NCI-H2081 treated with DMSO at 0.1 percent for 48 hours (cell line): ENCODE data around the gene TMEM9.

Source experiments
- DNase-seq: peaks from one replicate; lab custom pipeline; 2025; lab: John Stamatoyannopoulos, UW

The TMEM9 gene

GRCh38 chr1:201145132-201145531, 9.1 kb downstream of the TMEM9 start:
- no peak for DNase-seq

GRCh38 chr1:201144701-201145100, 9.6 kb downstream of the TMEM9 start:
- DNase-seq, result no peak

GRCh38 chr1:201143726-201144635, 10.3 kb downstream of the TMEM9 start:
- no peak for DNase-seq

GRCh38 chr1:201142849-201143725, 11.2 kb downstream of the TMEM9 start:
- DNase-seq, result no peak

GRCh38 chr1:201142011-201142848, 12.0 kb downstream of the TMEM9 start:
- no peak for DNase-seq

GRCh38 chr1:201141418-201141817, 12.9 kb downstream of the TMEM9 start:
- no peak for DNase-seq

GRCh38 chr1:201140941-201141260, 13.4 kb downstream of the TMEM9 start:
- DNase-seq, result no peak

- no peak for DNase-seq
Measured at GRCh38 chr1:201140235-201140940, 13.9 kb downstream of the TMEM9 start.

GRCh38 chr1:201139756-201140155, 14.5 kb downstream of the TMEM9 start:
- no peak for DNase-seq

GRCh38 chr1:201139306-201139705, 15.0 kb downstream of the TMEM9 start:
- no peak for DNase-seq

GRCh38 chr1:201138311-201138840, 15.9 kb downstream of the TMEM9 start:
- no peak for DNase-seq

- DNase-seq, result no peak
Measured at GRCh38 chr1:201137579-201138310, 16.5 kb downstream of the TMEM9 start.

- no peak for DNase-seq
Measured at GRCh38 chr1:201137024-201137392, 17.3 kb downstream of the TMEM9 start.

- DNase-seq, result no peak
Measured at GRCh38 chr1:201136355-201137023, 17.8 kb downstream of the TMEM9 start.

GRCh38 chr1:201134405-201134804, 19.9 kb downstream of the TMEM9 start:
- DNase-seq, result no peak

- no peak for DNase-seq
Measured at GRCh38 chr1:201131398-201131797, 22.9 kb downstream of the TMEM9 start.

- no peak for DNase-seq
Measured at GRCh38 chr1:201128962-201129361, 25.3 kb downstream of the TMEM9 start.

GRCh38 chr1:201128476-201128875, 25.8 kb downstream of the TMEM9 start:
- no peak for DNase-seq

GRCh38 chr1:201127755-201128455, 26.4 kb downstream of the TMEM9 start:
- no peak for DNase-seq
